ENCODE measurements around the gene HOXC11.

The HOXC11 gene

GRCh38 chr12:54010972-54011664 is 38.2 kb downstream of the HOXC11 start:
- no peak for TF ChIP-seq POLR2A (IDR thresholded peaks at IDR 0.05; ENCODE audit: low read depth, low read length)
- DNase-seq (ENCODE audit: insufficient read length, low spot score) = no peak
- FAIRE-seq = no peak

- TF ChIP-seq POLR2A (IDR thresholded peaks at IDR 0.05; ENCODE audit: low read depth, low read length) = no peak
- DNase-seq (ENCODE audit: insufficient read length, low spot score) (no peak), FAIRE-seq (no peak)
Measured at GRCh38 chr12:54011665-54012532, 39.0 kb downstream of the HOXC11 start.

- FAIRE-seq (no peak), DNase-seq (ENCODE audit: insufficient read length, low spot score) (no peak)
- TF ChIP-seq POLR2A (IDR thresholded peaks at IDR 0.05; ENCODE audit: low read depth, low read length) = no peak
Measured at GRCh38 chr12:54012631-54013409, 39.9 kb downstream of the HOXC11 start.

GRCh38 chr12:54014377-54015017 is 41.6 kb downstream of the HOXC11 start:
- no peak for FAIRE-seq
- no peak for TF ChIP-seq POLR2A (IDR thresholded peaks at IDR 0.05; ENCODE audit: low read depth, low read length)
- DNase-seq (ENCODE audit: insufficient read length, low spot score) = no peak

GRCh38 chr12:54015018-54015931 is 42.3 kb downstream of the HOXC11 start:
- FAIRE-seq = no peak
- no peak for DNase-seq (ENCODE audit: insufficient read length, low spot score)
- no peak for TF ChIP-seq POLR2A (IDR thresholded peaks at IDR 0.05; ENCODE audit: low read depth, low read length)

- DNase-seq (ENCODE audit: insufficient read length, low spot score) (no peak), FAIRE-seq (no peak)
- no peak for TF ChIP-seq POLR2A (IDR thresholded peaks at IDR 0.05; ENCODE audit: low read depth, low read length)
Measured at GRCh38 chr12:54016051-54016450, 43.1 kb downstream of the HOXC11 start.

GRCh38 chr12:54016478-54016964 is 43.6 kb downstream of the HOXC11 start:
- FAIRE-seq = peak; percentile 61
- peak; percentile 77 for DNase-seq (ENCODE audit: insufficient read length, low spot score)
- TF ChIP-seq POLR2A (IDR thresholded peaks at IDR 0.05; ENCODE audit: low read depth, low read length) = peak; percentile 24; the same call in 1 of the 2 replicates

- no peak for FAIRE-seq
- 0 out of 2 replicates have a peak, but pooled peaks have one; percentile 4 for TF ChIP-seq POLR2A (IDR thresholded peaks at IDR 0.05; ENCODE audit: low read depth, low read length)
- peak; percentile 63 for DNase-seq (ENCODE audit: insufficient read length, low spot score)
Measured at GRCh38 chr12:54017027-54017788, 44.3 kb downstream of the HOXC11 start.

GRCh38 chr12:54017878-54018467 is 45.0 kb downstream of the HOXC11 start:
- TF ChIP-seq POLR2A (IDR thresholded peaks at IDR 0.05; ENCODE audit: low read depth, low read length) = no peak; the same call in none of the 2 replicates
- FAIRE-seq = no peak
- DNase-seq (ENCODE audit: insufficient read length, low spot score) = peak; percentile 93

- FAIRE-seq = no peak
- DNase-seq (ENCODE audit: insufficient read length, low spot score) = no peak
- 0 out of 2 replicates have a peak, but pooled peaks have one; percentile 7 for TF ChIP-seq POLR2A (IDR thresholded peaks at IDR 0.05; ENCODE audit: low read depth, low read length)
Measured at GRCh38 chr12:54018468-54018984, 45.6 kb downstream of the HOXC11 start.

All from H54 (cell line).